Fibroblast of skin of right biceps (primary cell): ENCODE measurements around the gene CDC20B.
A peak's percentile ranks its signal among the peaks of the same experiment; 100 is the strongest.
"Not testable (repeated sequence)": the region's sequence is repeated elsewhere in the genome, so short reads cannot be mapped to it uniquely, and the experiment has no call there.

Source experiments
- DNase-seq: peaks from one replicate; pipeline ENCODE4 v3.0.0-alpha.2; 2013

CDC20B gene

GRCh38 chr5:55159763-55160492, 13.0 kb downstream of the CDC20B start, which contains the start of gene GPX8:
TSS of gene GPX8 (plus strand) at chr5:55160171. CDS start at chr5:55160193, 22 bp downstream.
- DNase-seq: peak; percentile 92

GRCh38 chr5:55154873-55155272, 18.1 kb downstream of the CDC20B start:
- peak; percentile 84 for DNase-seq

- peak; percentile 70 for DNase-seq
Measured at GRCh38 chr5:55151923-55152842, 20.8 kb downstream of the CDC20B start.

GRCh38 chr5:55149308-55149795, 23.6 kb downstream of the CDC20B start:
- peak; percentile 21 for DNase-seq

- DNase-seq: peak; percentile 79
Measured at GRCh38 chr5:55146543-55147151, 26.3 kb downstream of the CDC20B start.

- DNase-seq: no peak
Measured at GRCh38 chr5:55146080-55146479, 26.9 kb downstream of the CDC20B start.

GRCh38 chr5:55143624-55144023, 29.4 kb downstream of the CDC20B start:
- no peak for DNase-seq

- no peak for DNase-seq
Measured at GRCh38 chr5:55141945-55142690, 30.9 kb downstream of the CDC20B start.

GRCh38 chr5:55140908-55141665, 31.9 kb downstream of the CDC20B start:
- no peak for DNase-seq

GRCh38 chr5:55136521-55136920, 36.5 kb downstream of the CDC20B start:
- DNase-seq: no peak

- no peak for DNase-seq
Measured at GRCh38 chr5:55134053-55134722, 38.8 kb downstream of the CDC20B start.

GRCh38 chr5:55123365-55123764, 49.6 kb downstream of the CDC20B start:
- no peak for DNase-seq

GRCh38 chr5:55114061-55114460, 58.9 kb downstream of the CDC20B start:
- no peak for DNase-seq

- no peak for DNase-seq
Measured at GRCh38 chr5:55113327-55113726, 59.6 kb downstream of the CDC20B start.

- DNase-seq: no peak
Measured at GRCh38 chr5:55110217-55110616, 62.8 kb downstream of the CDC20B start.

- peak; percentile 20 for DNase-seq
Measured at GRCh38 chr5:55108661-55109060, 64.3 kb downstream of the CDC20B start.

GRCh38 chr5:55105976-55106375, 67.0 kb downstream of the CDC20B start:
- not testable (repeated sequence) for DNase-seq

GRCh38 chr5:55104946-55105701, 67.9 kb downstream of the CDC20B start:
- no peak for DNase-seq

- DNase-seq: no peak
Measured at GRCh38 chr5:55104036-55104772, 68.8 kb downstream of the CDC20B start.

GRCh38 chr5:55102348-55102747, 70.6 kb downstream of the CDC20B start, which contains the start of gene GZMA:
TSS of gene GZMA (plus strand) at chr5:55102646. CDS start at chr5:55102683, 37 bp downstream.
- no peak for DNase-seq
